Thymus (tissue), 14 donors: Measurements from ENCODE around the gene JMY. TPM values are rescaled to one million over a fixed set of nuclear protein-coding genes. Genes with fewer than 3 reads are reported as not detected.
A peak's percentile ranks its signal among the peaks of the same experiment; 100 is the strongest.

Experiments
- DNase-seq, 9 donors: peaks; one replicate each; pipeline ENCODE4 v3.0.0-alpha.2; 2013; ENCODE audit warnings: low spot score in 9 of 9, low read depth in 6 of 9, missing footprints in 1 of 9
- H3K27ac ChIP-seq, 2 donors: one replicate each; pipeline ENCODE4 v1.5.1; 2013; ENCODE audit warnings: control low read depth in 1 of 2, low read depth in 1 of 2, low read length in 1 of 2, mild to moderate bottlenecking in 1 of 2, moderate library complexity in 1 of 2
- H3K27me3 ChIP-seq, 2 donors: one replicate each; pipeline ENCODE4 v1.5.1; 2013; ENCODE audit warnings: low read length in 1 of 2; ENCODE audit not compliant: control insufficient read depth in 2 of 2, insufficient read depth in 1 of 2
- H3K36me3 ChIP-seq, 2 donors: one replicate each; pipeline ENCODE4 v1.5.1; 2013; ENCODE audit warnings: low read length in 1 of 2, mild to moderate bottlenecking in 1 of 2, moderate library complexity in 1 of 2; ENCODE audit not compliant: control insufficient read depth in 2 of 2, insufficient read depth in 2 of 2
- H3K4me1 ChIP-seq, 2 donors: one replicate each; pipeline ENCODE4 v1.5.1; 2013; ENCODE audit warnings: low read length in 2 of 2; ENCODE audit not compliant: control insufficient read depth in 2 of 2, insufficient read depth in 2 of 2
- H3K4me3 ChIP-seq, 2 donors: one replicate each; pipeline ENCODE4 v1.5.1; 2013; ENCODE audit warnings: low read length in 2 of 2, control low read depth in 1 of 2, mild to moderate bottlenecking in 1 of 2
- H3K9me3 ChIP-seq, 2 donors: one replicate each; pipeline ENCODE4 v1.5.1; 2013; ENCODE audit warnings: low read length in 1 of 2, mild to moderate bottlenecking in 1 of 2; ENCODE audit not compliant: control insufficient read depth in 2 of 2, insufficient read depth in 1 of 2
- WGBS: extraction: QIAGEN DNeasy Blood & Tissue Kit; methylation state at CpG from one replicate; pipeline ENCODE4 v1.1.7; 2013; 5-methylcytosine and 5-hydroxymethylcytosine counted together
- long read RNA-seq, 10 donors: transcript quantifications; one replicate each; lab custom pipeline, GENCODE V29; 2026
- polyA plus RNA-seq: library from polyadenylated mRNA; stranded (reverse); fragments of 200-250 nt; gene quantifications from one replicate; pipeline ENCODE4 v1.2.3, GENCODE V29; 2013
- total RNA-seq: library from RNA; stranded (reverse); fragments of 120-200 nt; gene quantifications from one replicate; pipeline ENCODE4 v1.2.4, GENCODE V29; 2013
- donor health status: healthy.

Gene JMY
- total RNA-seq, result 7.5 TPM
- 7.3 TPM for polyA plus RNA-seq
- long read RNA-seq, donor 1, partial matches to known transcripts, result 12 of 12 reads
- long read RNA-seq, donor 1, other reads (novel, unspliced or antisense), result 0 of 12 reads
- long read RNA-seq, donor 2, result 0 reads
- long read RNA-seq, donor 3, full-length matches to known transcripts, result 2 of 143 reads
- long read RNA-seq, donor 3, partial matches to known transcripts, result 110 of 143 reads
- long read RNA-seq, donor 3, other reads (novel, unspliced or antisense), result 31 of 143 reads
- long read RNA-seq, donor 4, partial matches to known transcripts, result 67 of 72 reads
- long read RNA-seq, donor 4, other reads (novel, unspliced or antisense), result 5 of 72 reads
- long read RNA-seq, donor 5, partial matches to known transcripts, result 8 of 43 reads
- long read RNA-seq, donor 5, other reads (novel, unspliced or antisense), result 35 of 43 reads
- long read RNA-seq, donor 6, full-length matches to known transcripts, result 1 of 43 reads
- long read RNA-seq, donor 6, partial matches to known transcripts, result 42 of 43 reads
- long read RNA-seq, donor 6, other reads (novel, unspliced or antisense), result 0 of 43 reads
- long read RNA-seq, donor 7, partial matches to known transcripts, result 86 of 86 reads
- long read RNA-seq, donor 7, other reads (novel, unspliced or antisense), result 0 of 86 reads
- long read RNA-seq, donor 8, partial matches to known transcripts, result 18 of 18 reads
- long read RNA-seq, donor 8, other reads (novel, unspliced or antisense), result 0 of 18 reads
- long read RNA-seq, donor 9, partial matches to known transcripts, result 20 of 20 reads
- long read RNA-seq, donor 9, other reads (novel, unspliced or antisense), result 0 of 20 reads
- long read RNA-seq, donor 10, full-length matches to known transcripts, result 1 of 9 reads
- long read RNA-seq, donor 10, partial matches to known transcripts, result 0 of 9 reads
- long read RNA-seq, donor 10, other reads (novel, unspliced or antisense), result 8 of 9 reads

- H3K4me3 ChIP-seq, result peak within 1 kb of the TSS; percentile 71 to 81
- H3K9me3 ChIP-seq, result peaks cover 0 to 4% of the 10 kb centered on the region in 2 donors
- no peaks in the 10 kb centered on the region for H3K36me3 ChIP-seq
- H3K27ac ChIP-seq, result peak within 1 kb of the TSS; percentile 69 to 80
- WGBS, result under 1% methylated on average over 83 of the region's 83 CpGs
- H3K27me3 ChIP-seq, result peaks cover 0 to 16% of the 10 kb centered on the region in 2 donors
- DNase-seq, result peak; percentile 62 to 90 (median 75)
- peaks cover 5 to 16% of the 10 kb centered on the region in 2 donors for H3K4me1 ChIP-seq
These were observed at the start of gene JMY for GRCh38 chr5:79235634-79236361. Gene JMY (plus strand): TSS chr5:79236131. CDS start chr5:79236651, 520 bp downstream.

- H3K4me1 ChIP-seq, result no peaks in the 10 kb centered on the region
- no peak for DNase-seq
- H3K9me3 ChIP-seq, result no peaks in the 10 kb centered on the region
- no peak overlapping the region for H3K27ac ChIP-seq
- no peaks in the 10 kb centered on the region for H3K36me3 ChIP-seq
- H3K27me3 ChIP-seq, result no peaks in the 10 kb centered on the region
- H3K4me3 ChIP-seq, result no peak overlapping the region
- 86% methylated on average over 1 of the region's 1 CpG for WGBS
These were observed 49.5 kb upstream of the JMY start for GRCh38 chr5:79186455-79186854.

- 96% methylated on average over 8 of the region's 8 CpGs for WGBS
- H3K4me1 ChIP-seq, result no peaks in the 10 kb centered on the region
- DNase-seq, result no peak
- no peaks in the 10 kb centered on the region for H3K27me3 ChIP-seq
- H3K9me3 ChIP-seq, result no peaks in the 10 kb centered on the region
- no peaks in the 10 kb centered on the region for H3K36me3 ChIP-seq
- no peak overlapping the region for H3K27ac ChIP-seq
- no peak overlapping the region for H3K4me3 ChIP-seq
These were observed 46.3 kb upstream of the JMY start for GRCh38 chr5:79189439-79190234.

DNA sequence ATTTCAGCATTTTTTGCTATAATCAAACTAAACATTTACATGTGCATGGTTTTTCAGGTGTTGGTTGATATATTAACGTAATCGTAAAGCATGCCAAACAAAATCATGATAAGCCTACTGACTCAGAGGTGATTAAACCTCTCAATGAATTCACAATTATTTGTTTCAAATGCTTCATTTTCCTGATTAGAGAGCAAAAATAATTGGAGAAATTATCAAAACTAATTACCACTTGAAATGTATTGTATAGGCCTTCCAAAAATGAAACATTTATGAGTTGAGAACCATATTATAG is 45.7 kb upstream of the JMY start:
- Histone ChIP-seq H3K4me1 (no peaks in the 10 kb centered on the region), H3K4me3 (no peak overlapping the region), H3K36me3 (no peaks in the 10 kb centered on the region), H3K27ac (no peak overlapping the region), H3K27me3 (no peaks in the 10 kb centered on the region), H3K9me3 (no peaks in the 10 kb centered on the region)
- 98% methylated on average over 2 of the region's 2 CpGs for WGBS
- DNase-seq, result no peak

DNA sequence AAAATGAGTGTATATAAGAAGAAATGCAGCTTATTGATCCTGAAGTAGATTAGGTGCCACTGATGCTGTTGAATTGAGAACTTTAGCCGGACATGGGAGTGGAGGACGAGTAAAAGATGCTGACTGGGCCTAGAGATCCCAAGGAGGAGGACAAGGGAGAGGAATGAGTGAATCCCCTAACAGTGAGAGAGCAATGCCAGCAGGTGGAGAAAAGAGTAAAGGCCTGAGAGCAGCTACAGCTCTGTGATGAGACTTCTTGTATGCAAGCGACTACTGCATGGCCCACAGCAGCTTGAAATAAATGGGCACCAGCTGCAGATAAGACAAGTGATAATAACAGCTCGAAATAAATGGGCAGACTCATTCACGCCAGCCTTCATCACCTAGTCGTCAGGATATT is 44.5 kb upstream of the JMY start:
- H3K27me3 ChIP-seq, result no peaks in the 10 kb centered on the region
- H3K27ac ChIP-seq, result no peak overlapping the region
- no peak for DNase-seq
- no peaks in the 10 kb centered on the region for H3K9me3 ChIP-seq
- no peak overlapping the region for H3K4me3 ChIP-seq
- no peaks in the 10 kb centered on the region for H3K36me3 ChIP-seq
- 96% methylated on average over 6 of the region's 6 CpGs for WGBS
- H3K4me1 ChIP-seq, result no peaks in the 10 kb centered on the region

DNA sequence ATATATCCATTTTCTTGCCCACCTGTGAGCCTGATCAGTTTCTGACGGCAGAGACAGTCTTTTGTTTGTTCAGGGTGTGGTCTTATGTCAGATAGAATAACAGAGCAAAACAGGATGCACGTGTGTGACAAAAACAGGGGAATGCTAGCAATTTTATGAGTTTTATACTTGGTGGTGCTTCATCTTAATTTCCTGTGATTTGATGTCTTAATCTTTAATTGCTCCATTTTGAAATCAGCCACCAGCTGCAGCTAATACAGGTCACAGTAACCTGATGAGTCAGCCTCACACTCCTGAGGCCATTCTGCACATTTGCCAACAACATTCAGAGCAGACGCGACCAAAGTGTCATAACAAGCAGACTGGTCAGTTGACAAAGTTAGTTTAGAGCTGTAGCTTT is 42.3 kb upstream of the JMY start:
- Histone ChIP-seq H3K36me3 (no peaks in the 10 kb centered on the region), H3K27me3 (no peaks in the 10 kb centered on the region), H3K9me3 (no peaks in the 10 kb centered on the region), H3K27ac (no peak overlapping the region), H3K4me3 (no peak overlapping the region), H3K4me1 (no peaks in the 10 kb centered on the region)
- WGBS, result 91% methylated on average over 4 of the region's 4 CpGs
- no peak for DNase-seq

DNA sequence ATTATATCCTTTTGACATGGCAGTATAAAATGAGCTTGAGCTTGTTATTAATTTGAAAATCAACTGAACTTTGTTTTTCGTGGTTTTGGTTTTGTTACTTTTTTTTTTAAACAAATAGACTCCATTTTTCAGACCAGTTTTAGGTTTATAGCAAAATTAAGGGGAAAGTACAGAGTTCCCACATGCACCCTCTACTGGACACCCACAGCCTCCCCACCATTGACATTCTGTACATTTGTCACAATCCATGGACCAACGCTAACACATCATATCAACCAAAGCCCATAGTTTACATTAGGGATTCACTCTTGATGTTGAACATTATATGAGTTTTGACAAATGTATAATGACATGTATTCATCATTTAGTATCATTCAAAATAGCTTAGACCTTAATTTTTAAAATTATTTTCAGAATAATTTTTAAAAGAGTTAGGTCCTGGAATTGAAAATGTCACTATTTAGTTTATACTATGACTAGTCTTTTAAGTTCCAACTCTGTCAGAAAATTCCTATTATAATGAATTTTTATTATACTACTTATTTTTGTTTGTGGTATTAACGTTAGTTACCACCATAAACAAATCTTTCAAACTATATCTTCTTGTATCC is 35.3 kb upstream of the JMY start:
- H3K9me3 ChIP-seq, result no peaks in the 10 kb centered on the region
- H3K4me1 ChIP-seq, result no peaks in the 10 kb centered on the region
- no peak overlapping the region for H3K27ac ChIP-seq
- no peaks in the 10 kb centered on the region for H3K36me3 ChIP-seq
- H3K4me3 ChIP-seq, result no peak overlapping the region
- no peaks in the 10 kb centered on the region for H3K27me3 ChIP-seq
- WGBS, result 76% methylated on average over 3 of the region's 3 CpGs
- peak in 1 of 9 donors; percentile 2 for DNase-seq

DNA sequence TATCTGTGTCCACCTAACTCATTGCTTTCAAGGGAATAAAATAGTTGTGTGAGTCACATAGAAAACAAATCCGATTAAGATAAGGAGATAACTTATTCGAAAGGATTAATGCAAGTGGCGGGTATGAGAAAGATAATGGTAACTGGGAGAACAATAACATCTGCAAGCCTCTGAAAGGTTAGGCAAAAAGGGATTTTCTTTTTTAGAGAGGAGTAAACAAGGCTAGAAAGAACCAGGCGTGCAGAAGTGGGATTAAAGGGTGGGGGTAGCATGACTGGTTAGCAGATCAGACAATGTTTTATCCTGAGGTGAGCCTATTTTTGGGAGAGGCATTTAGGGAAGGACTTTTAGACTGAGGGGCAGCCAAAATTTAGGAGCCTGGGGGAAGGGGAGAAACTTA is 34.7 kb upstream of the JMY start:
- Histone ChIP-seq H3K4me1 (no peaks in the 10 kb centered on the region), H3K27me3 (no peaks in the 10 kb centered on the region), H3K4me3 (no peak overlapping the region), H3K36me3 (no peaks in the 10 kb centered on the region), H3K27ac (no peak overlapping the region), H3K9me3 (no peaks in the 10 kb centered on the region)
- no peak for DNase-seq
- WGBS, result 95% methylated on average over 4 of the region's 4 CpGs
